ENCODE measurements around the gene OSMR.

OSMR gene

GRCh38 chr5:38808666-38809343 lies 37.0 kb upstream of the OSMR start:
- peaks cover 14% of the 10 kb centered on the region for H3K4me1 ChIP-seq (ENCODE audit: control insufficient read depth, insufficient read depth, low read length)
- H3K9me3 ChIP-seq (ENCODE audit: control insufficient read depth, insufficient read depth, low read depth, low read length): no peaks in the 10 kb centered on the region
- TF ChIP-seq ZBTB6 (tag by site-specific recombination; IDR thresholded peaks at IDR 0.05) (no peak), ZNF16 (tag by site-specific recombination; IDR thresholded peaks at IDR 0.05; ENCODE audit: low read depth) (no peak), ZNF629 (tag by site-specific recombination; IDR thresholded peaks at IDR 0.05) (no peak), ZNF311 (tag by site-specific recombination; IDR thresholded peaks at IDR 0.05; ENCODE audit: borderline replicate concordance) (no peak), ZBTB49 (tag by site-specific recombination; IDR thresholded peaks at IDR 0.05; ENCODE audit: low read depth) (no peak), SCRT1 (tag by site-specific recombination; IDR thresholded peaks at IDR 0.05; ENCODE audit: borderline replicate concordance) (no peak), ZNF670 (tag by site-specific recombination; IDR thresholded peaks at IDR 0.05; ENCODE audit: low read depth) (no peak), ZNF660 (tag by site-specific recombination; IDR thresholded peaks at IDR 0.05) (no peak), ZNF157 (tag by site-specific recombination; IDR thresholded peaks at IDR 0.05) (no peak), RBAK (tag by site-specific recombination; IDR thresholded peaks at IDR 0.05) (no peak), TRIM28 (IDR thresholded peaks at IDR 0.05; ENCODE audit: borderline replicate concordance, low read length) (no peak), ZNF555 (tag by site-specific recombination; conservative IDR thresholded peaks at IDR 0.05) (no peak)
- TF ChIP-seq, protein P1, sequence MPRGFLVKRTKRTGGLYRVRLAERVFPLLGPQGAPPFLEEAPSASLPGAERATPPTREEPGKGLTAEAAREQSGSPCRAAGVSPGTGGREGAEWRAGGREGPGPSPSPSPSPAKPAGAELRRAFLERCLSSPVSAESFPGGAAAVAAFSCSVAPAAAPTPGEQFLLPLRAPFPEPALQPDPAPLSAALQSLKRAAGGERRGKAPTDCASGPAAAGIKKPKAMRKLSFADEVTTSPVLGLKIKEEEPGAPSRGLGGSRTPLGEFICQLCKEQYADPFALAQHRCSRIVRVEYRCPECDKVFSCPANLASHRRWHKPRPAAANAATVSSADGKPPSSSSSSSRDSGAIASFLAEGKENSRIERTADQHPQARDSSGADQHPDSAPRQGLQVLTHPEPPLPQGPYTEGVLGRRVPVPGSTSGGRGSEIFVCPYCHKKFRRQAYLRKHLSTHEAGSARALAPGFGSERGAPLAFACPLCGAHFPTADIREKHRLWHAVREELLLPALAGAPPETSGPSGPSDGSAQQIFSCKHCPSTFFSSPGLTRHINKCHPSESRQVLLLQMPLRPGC (tag by site-specific recombination; IDR thresholded peaks at IDR 0.05): no peak
- TF ChIP-seq, protein P2, sequence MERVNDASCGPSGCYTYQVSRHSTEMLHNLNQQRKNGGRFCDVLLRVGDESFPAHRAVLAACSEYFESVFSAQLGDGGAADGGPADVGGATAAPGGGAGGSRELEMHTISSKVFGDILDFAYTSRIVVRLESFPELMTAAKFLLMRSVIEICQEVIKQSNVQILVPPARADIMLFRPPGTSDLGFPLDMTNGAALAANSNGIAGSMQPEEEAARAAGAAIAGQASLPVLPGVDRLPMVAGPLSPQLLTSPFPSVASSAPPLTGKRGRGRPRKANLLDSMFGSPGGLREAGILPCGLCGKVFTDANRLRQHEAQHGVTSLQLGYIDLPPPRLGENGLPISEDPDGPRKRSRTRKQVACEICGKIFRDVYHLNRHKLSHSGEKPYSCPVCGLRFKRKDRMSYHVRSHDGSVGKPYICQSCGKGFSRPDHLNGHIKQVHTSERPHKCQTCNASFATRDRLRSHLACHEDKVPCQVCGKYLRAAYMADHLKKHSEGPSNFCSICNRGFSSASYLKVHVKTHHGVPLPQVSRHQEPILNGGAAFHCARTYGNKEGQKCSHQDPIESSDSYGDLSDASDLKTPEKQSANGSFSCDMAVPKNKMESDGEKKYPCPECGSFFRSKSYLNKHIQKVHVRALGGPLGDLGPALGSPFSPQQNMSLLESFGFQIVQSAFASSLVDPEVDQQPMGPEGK (tag by site-specific recombination; IDR thresholded peaks at IDR 0.05): no peak
- TF ChIP-seq, protein P3, sequence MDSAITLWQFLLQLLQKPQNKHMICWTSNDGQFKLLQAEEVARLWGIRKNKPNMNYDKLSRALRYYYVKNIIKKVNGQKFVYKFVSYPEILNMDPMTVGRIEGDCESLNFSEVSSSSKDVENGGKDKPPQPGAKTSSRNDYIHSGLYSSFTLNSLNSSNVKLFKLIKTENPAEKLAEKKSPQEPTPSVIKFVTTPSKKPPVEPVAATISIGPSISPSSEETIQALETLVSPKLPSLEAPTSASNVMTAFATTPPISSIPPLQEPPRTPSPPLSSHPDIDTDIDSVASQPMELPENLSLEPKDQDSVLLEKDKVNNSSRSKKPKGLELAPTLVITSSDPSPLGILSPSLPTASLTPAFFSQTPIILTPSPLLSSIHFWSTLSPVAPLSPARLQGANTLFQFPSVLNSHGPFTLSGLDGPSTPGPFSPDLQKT (IDR thresholded peaks at IDR 0.05; ENCODE audit: borderline replicate concordance, low read depth, low read length): no peak
- CTCF ChIA-PET: interaction anchor here (0.6 to 17.1 kb wide), 77 partner anchors 8 to 603 kb away, joined by 3 to 333 read pairs (median 6); partner anchors contain the start of gene LIFR
- H3K4me3 ChIP-seq (ENCODE audit: low read depth, low read length): no peak overlapping the region
- POLR2A ChIA-PET: interaction anchor here (0.6 to 2.6 kb wide), 3 partner anchors 26 to 1438 kb away, joined by 3 to 19 read pairs (median 7); partner anchors contain the start of gene NUP155
- no peaks in the 10 kb centered on the region for H3K36me3 ChIP-seq (ENCODE audit: control insufficient read depth in 2 of 2, insufficient read depth in 1 of 2, low read length in 2 of 2)
- no peak overlapping the region for H3K27ac ChIP-seq (ENCODE audit: extremely low read depth, low read depth, low read length)

Measured in HEK293 (cell line).